SU-DHL-6 (cell line): ENCODE data around the gene LRP2.

Source experiments
- CTCF ChIP-seq: fragments of 200-600 bp; sonication (generic); IDR thresholded peaks from one replicate; pipeline ENCODE4 v1.5.1; 2017; ENCODE audit warnings: antibody characterized with exemption, mild to moderate bottlenecking, low read length, moderate library complexity; ENCODE audit not compliant: insufficient read depth, poor library complexity, severe bottlenecking
- EZH2phosphoT487 ChIP-seq: fragments of 200-600 bp; sonication (generic), shearing (Covaris generic); conservative IDR thresholded peaks from 2 replicates; pipeline ENCODE4 v1.6.1; 2018; ENCODE audit warnings: mild to moderate bottlenecking, antibody characterized with exemption, low read length, moderate library complexity, mixed read lengths

- TF ChIP-seq CTCF (no peak), EZH2phosphoT487 (no peak)
These were observed 61.5 kb downstream of the LRP2 start for GRCh38 chr2:169300636-169301530.
